Fibroblast of mammary gland (primary cell): Measurements from ENCODE around the gene TRPM3.

Source experiments
- DNase-seq: peaks from one replicate; pipeline ENCODE4 v3.0.0-alpha.2; 2010; ENCODE audit warnings: low read depth
- H3K4me3 ChIP-seq: 2 replicates; pipeline ENCODE4 v1.5.1; 2011; ENCODE audit warnings: low read depth, mild to moderate bottlenecking, low read length, moderate library complexity; ENCODE audit not compliant: control insufficient read depth
- TF ChIP-seq, protein P1 (sequence below): conservative IDR thresholded peaks from 2 replicates; pipeline ENCODE4 v1.5.1; 2011; ENCODE audit warnings: low read depth, low read length, inconsistent platforms; ENCODE audit not compliant: control insufficient read depth, insufficient read depth

Gene TRPM3

GRCh38 chr9:70551801-70552200, 569.6 kb downstream of the TRPM3 start:
- no peak overlapping the region for H3K4me3 ChIP-seq
- no peak for DNase-seq
- TF ChIP-seq, protein P1, sequence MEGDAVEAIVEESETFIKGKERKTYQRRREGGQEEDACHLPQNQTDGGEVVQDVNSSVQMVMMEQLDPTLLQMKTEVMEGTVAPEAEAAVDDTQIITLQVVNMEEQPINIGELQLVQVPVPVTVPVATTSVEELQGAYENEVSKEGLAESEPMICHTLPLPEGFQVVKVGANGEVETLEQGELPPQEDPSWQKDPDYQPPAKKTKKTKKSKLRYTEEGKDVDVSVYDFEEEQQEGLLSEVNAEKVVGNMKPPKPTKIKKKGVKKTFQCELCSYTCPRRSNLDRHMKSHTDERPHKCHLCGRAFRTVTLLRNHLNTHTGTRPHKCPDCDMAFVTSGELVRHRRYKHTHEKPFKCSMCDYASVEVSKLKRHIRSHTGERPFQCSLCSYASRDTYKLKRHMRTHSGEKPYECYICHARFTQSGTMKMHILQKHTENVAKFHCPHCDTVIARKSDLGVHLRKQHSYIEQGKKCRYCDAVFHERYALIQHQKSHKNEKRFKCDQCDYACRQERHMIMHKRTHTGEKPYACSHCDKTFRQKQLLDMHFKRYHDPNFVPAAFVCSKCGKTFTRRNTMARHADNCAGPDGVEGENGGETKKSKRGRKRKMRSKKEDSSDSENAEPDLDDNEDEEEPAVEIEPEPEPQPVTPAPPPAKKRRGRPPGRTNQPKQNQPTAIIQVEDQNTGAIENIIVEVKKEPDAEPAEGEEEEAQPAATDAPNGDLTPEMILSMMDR, result no peak

DNA sequence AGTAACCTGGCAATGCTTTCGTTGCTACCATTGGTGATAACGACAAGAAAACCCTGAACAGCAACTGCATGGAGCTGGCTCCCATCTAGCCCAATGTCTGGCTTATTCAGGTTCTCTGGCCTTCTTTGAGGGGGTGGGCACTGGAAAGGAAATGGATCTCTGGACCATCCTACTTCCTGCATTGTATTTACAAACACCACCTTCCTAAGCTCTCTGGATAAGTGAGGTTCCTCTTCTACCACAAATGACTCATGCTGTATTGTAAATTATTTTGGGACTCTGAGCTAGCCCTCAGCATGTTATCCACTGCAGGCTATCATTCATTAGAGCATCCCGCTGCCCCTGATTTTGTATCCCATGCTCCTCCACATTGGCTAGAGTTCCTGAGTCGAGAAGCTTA, 570.0 kb downstream of the TRPM3 start:
- DNase-seq, result no peak

GRCh38 chr9:70549926-70550325, 571.5 kb downstream of the TRPM3 start:
- no peak for DNase-seq
- TF ChIP-seq, protein P1, result no peak
- no peak overlapping the region for H3K4me3 ChIP-seq

More for the DNA sequence above, 570.0 kb downstream of the TRPM3 start:
- TF ChIP-seq, protein P1, result no peak
- no peak overlapping the region for H3K4me3 ChIP-seq

DNA sequence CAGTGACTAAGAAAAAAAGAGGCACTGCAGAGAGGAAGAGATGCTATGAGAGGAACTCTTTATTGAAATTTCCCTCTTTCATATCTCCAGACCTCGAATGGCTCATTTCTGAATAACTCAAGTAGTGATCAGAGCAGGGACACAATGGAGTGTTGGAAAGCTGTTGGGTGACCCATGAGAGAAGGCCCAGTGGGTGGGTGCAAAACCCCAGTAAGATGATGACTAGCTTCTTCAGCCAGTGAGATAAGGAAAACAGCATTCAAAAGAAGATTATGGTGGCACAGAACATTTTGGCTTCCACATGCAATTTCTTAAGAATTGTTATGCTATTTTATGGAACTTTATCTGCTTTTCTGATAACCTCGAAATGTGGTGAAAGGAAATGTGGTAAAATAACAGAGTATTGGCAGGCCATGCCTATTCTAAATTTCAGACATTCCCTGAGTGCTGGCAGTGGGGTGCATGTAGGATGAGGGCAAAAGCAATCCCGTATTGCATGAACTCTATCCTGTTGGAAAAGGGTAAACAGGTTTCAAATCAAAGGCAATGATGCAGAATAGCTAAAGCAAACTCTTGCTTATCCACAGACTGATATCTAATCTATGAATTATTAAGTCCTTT, 579.0 kb downstream of the TRPM3 start:
- no peak for DNase-seq

GRCh38 chr9:70540016-70540415, 581.4 kb downstream of the TRPM3 start:
- TF ChIP-seq, protein P1, result no peak
- H3K4me3 ChIP-seq, result no peak overlapping the region
- DNase-seq, result no peak

More for the DNA sequence above, 579.0 kb downstream of the TRPM3 start:
- TF ChIP-seq, protein P1, result no peak
- no peak overlapping the region for H3K4me3 ChIP-seq

DNA sequence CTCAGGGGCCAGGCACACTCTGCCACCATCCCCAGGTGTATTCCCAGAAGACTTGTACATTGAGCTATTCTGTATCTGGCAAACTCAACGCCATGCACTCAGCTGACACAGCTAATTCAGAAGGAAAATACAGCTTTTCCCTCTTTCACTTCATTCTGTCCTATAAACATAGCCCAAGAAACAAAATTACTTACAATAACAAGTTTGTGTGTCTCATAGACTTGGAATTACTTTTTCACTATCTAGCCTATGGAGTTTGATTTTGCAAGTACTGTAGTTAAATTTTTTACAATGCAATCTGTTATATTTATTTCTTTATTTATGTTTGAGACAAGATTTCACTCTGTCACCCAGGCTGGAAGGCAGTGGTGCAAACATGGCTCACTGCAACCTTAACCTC, 581.9 kb downstream of the TRPM3 start:
- no peak overlapping the region for H3K4me3 ChIP-seq
- no peak for DNase-seq
- TF ChIP-seq, protein P1, result no peak

GRCh38 chr9:70539001-70539400, 582.4 kb downstream of the TRPM3 start:
- no peak for DNase-seq
- H3K4me3 ChIP-seq, result no peak overlapping the region
- TF ChIP-seq, protein P1, result no peak
